Mammary epithelial cell (primary cell): ENCODE measurements around the gene MORN4.

Source experiments
- EZH2 ChIP-seq: IDR thresholded peaks from 2 replicates; pipeline ENCODE4 v1.6.1; 2012; ENCODE audit warnings: low read length, inconsistent platforms, borderline replicate concordance
- TF ChIP-seq, protein P1 (sequence below), 2 donors: IDR thresholded peaks in 1 of 2; conservative IDR thresholded peaks in 1 of 2; 2 replicates each; pipeline ENCODE4 v1.5.1; 2011 to 2012; ENCODE audit warnings: inconsistent platforms in 2 of 2, low read length in 2 of 2, mild to moderate bottlenecking in 2 of 2, control low read depth in 1 of 2, low read depth in 1 of 2; ENCODE audit not compliant: insufficient read depth in 1 of 2; ENCODE audit errors: extremely low read depth in 1 of 2

DNA sequence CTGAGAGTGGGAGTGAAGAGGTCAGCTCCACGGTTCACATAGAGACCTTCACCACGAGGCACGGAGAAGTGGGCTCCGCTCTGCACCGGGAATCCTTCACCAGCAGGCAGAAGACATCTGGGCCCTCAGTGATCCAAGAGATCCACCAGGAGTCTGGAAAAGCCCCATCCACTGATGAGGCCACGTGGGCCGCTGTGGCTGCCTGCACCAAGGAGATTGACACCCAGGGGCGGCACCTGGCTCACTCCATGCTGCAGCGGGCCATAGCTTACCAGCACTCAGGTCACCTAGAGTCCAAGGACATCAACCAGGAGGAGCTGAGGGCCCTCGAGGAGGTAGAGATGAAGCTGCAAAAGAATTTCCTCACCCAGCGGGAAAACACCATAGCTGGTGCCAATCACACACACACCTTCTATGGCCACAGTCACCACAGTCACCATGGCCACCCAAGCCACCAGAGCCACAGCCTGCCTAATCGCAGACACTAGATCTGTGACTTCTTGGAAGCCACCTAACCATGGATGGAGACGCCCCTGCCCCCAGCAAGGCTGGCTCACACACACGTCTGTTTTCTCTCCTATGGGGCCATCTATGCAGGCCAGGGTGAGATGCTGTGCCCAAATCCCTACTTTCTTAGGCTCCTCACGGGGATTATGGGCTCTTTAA lies 43.1 kb downstream of the MORN4 start:
- TF ChIP-seq, protein P1, sequence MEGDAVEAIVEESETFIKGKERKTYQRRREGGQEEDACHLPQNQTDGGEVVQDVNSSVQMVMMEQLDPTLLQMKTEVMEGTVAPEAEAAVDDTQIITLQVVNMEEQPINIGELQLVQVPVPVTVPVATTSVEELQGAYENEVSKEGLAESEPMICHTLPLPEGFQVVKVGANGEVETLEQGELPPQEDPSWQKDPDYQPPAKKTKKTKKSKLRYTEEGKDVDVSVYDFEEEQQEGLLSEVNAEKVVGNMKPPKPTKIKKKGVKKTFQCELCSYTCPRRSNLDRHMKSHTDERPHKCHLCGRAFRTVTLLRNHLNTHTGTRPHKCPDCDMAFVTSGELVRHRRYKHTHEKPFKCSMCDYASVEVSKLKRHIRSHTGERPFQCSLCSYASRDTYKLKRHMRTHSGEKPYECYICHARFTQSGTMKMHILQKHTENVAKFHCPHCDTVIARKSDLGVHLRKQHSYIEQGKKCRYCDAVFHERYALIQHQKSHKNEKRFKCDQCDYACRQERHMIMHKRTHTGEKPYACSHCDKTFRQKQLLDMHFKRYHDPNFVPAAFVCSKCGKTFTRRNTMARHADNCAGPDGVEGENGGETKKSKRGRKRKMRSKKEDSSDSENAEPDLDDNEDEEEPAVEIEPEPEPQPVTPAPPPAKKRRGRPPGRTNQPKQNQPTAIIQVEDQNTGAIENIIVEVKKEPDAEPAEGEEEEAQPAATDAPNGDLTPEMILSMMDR (conservative IDR thresholded peaks at IDR 0.05 in 1 of 2, IDR thresholded peaks at IDR 0.05 in 1 of 2; ENCODE audit: extremely low read depth in 1 of 2, insufficient read depth in 1 of 2, low read depth in 1 of 2, low read length in 2 of 2), result no peak
- TF ChIP-seq EZH2, result no peak
